ENCODE results near the gene TSPAN15. TPM values are rescaled to one million over a fixed set of nuclear protein-coding genes. Genes with fewer than 3 reads are reported as not detected.
"Not testable (repeated sequence)": the region's sequence is repeated elsewhere in the genome, so short reads cannot be mapped to it uniquely, and the experiment has no call there.

TSPAN15 gene
- total RNA-seq, 1 donor from 2014 or later, result 108 TPM

DNA sequence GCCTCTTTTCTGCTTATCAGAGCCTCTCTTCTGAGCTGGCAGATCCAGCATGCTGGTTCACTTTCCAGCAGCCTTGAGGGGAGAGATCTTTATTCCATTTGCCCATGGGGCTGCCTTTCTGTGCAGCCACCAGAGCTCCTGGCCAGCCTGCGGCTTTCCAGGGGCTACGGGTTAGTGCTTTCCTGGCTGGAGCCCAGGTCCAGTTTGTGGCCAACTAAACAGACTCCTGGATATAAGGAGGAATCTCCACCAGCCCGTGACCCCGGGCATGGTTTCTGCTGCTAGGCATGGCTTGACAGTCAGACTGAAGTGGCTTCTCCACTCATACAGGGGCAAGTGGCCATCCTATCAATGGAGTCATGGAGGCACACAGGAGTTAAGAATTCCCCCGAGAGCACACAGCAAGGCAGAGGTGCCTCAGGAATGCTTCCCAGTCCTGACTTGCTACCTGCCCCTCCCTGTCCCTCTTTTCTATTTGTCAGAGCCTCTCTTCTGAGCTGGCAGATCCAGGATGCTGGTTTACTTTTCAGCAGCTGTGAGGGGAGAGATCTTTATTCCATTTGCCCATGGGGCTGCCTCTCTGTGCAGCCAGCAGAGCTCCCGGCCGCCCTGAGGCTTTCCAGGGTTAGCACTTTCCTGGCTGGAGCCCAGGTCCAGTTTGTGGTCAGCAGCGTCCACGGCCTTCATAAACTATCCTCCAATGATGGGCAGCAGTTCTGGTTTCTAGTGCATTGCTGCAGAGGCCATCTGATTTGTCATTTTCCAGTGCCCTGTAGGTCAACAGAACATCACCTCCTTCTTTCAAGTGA lies 35.9 kb downstream of the TSPAN15 start:
- DNase-seq (ENCODE audit: low spot score), result no peak

DNA sequence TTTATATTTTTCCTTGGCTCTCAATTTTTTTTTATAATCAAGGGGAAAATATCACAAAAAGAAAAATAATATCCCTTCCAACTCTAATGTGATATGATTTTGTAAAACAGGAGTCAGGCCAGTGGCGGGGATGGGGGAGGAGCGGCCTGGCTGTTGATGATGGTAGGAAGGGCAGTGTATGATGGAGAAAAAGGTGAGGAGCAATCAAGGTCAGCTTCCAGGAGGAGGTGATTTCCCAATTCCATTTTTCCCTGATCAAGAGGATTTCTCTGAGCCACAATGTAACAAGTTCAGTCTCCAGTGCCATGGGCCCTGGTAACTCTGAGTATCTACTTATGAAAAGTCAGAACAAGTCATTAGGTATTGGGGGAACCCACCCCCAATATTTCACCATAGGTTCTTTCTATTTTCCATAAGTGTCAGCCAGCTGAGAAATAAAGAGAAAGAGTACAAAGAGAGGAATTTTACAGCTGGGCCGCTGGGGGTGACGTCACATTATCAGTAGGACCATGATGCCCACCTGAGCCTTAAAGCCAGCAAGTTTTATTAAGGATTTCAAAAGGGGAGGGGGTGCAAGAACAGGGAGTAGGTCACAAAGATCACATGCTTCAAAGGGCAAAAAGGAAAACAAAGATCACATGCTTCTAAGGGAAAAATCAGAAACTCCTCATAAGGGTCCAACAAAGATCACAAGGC lies 37.0 kb downstream of the TSPAN15 start:
- DNase-seq (ENCODE audit: low spot score), result not testable (repeated sequence)

DNA sequence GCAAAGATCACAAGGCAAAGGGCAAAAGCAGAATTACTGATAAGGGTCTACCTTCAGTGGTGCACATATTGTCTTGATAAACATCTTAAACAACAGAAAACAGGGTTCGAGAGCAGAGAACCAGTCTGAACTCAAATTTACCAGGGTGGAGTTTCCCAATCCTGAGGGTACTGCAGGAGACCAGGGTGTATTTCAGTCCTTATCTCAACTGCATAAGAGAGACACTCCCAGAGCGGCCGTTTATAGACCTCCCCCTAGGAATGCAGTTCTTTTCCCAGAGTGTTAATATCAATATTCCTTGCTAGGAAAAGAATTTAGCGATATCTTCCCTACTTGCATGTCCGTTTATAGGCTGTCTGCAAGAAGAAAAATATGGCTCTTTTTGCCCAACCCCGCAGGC lies 37.6 kb downstream of the TSPAN15 start:
- DNase-seq (ENCODE audit: low spot score), result not testable (repeated sequence)

DNA sequence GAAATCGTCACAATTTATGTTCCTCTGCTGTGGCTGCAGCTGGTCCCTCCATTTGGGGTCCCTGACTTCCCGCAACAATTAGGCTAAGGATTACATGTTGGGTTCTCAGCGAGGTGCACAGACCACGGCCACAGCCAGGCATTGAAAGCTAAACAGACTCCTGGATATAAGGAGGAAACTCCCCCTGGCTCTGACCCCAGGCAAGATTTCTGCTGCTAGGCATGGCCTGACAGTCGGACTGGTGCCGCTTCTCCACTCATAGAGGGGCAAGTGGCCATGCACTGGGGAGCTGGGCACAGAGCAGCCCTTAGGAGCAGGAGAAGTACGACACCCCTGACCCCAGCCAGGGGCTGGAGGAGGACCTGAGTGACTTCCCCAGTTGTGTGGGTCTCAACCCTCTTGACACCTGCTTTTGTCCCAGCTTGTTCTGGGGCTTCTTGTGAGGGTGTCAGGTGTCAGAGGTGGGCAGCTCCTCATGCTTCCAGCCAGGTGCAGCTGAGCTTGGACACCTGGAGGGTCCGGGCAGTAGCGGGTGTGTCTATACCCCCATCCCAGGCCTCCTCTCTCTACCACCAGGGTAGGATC lies 38.3 kb downstream of the TSPAN15 start:
- no peak for DNase-seq (ENCODE audit: low spot score)

DNA sequence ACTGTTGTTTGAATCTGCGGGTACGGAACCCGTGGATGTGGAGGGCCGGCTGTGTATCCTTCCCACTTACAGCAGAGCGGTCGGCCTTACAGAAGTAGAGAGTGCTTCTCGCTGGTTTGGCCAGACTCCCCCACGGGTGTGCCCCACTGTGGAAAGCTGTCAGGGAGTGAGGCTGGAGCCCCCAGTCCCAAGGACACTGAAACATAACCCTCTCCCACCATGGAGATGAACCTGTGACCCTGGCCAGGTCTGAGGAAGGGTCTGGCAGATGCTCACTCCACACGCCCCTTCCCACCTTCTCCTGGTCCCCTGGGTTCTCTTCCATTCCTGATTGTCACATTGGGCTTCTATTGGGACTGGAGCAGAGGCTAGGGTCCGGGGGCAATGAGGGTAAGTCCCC lies 39.6 kb downstream of the TSPAN15 start:
- DNase-seq (ENCODE audit: low spot score), result no peak

DNA sequence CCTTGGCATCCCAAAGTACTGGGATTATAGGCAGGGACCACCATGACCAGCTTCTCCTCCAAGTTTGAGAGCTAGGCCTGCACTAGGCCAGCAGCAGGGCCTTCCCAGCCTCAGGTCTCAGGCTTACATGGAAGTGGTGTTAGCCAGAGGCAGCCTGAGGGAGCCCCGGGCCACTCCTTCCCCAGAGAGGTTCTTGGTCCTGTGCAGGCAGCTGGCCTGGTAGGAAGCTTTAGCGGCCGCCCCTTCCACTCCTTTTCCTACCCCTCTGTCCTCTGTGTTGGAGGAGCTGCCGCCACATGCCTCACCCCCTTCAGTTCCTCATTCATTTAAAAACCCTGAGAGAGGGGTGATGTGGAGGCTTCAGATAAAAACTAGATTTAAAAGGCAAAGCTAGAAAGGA lies 40.3 kb downstream of the TSPAN15 start:
- DNase-seq (ENCODE audit: low spot score), result no peak

DNA sequence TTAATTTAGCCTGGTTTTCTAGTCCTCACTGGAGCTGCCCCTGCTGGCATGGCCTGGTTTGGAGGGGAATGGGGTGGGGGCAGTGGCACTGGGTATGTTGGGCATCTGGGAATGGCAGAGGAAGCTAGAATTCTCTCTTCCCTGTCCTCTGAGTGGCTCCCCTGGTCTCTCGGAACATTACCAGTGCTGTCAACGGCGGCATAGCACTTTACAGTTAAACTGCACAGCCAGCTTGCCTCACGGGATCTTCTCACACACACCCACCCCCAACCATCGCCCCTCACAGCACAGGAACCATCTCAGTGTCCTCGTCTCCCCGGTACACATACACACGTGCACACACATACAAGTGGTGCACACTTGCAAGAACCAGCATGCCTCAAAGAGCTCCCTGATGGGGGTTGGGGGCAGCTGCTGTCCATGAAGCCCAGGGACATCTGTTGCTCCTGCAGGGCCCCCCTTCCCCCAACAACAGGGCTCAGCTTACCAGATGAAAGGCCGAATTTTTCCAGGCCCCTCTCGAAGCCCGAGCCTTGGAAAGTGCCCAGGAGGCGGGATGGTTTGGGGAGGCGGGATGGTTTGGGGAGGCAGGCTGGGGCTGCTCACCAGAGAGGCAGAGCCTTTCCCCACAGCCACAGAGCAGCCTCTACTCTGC lies 41.0 kb downstream of the TSPAN15 start:
- no peak for DNase-seq (ENCODE audit: low spot score)

DNA sequence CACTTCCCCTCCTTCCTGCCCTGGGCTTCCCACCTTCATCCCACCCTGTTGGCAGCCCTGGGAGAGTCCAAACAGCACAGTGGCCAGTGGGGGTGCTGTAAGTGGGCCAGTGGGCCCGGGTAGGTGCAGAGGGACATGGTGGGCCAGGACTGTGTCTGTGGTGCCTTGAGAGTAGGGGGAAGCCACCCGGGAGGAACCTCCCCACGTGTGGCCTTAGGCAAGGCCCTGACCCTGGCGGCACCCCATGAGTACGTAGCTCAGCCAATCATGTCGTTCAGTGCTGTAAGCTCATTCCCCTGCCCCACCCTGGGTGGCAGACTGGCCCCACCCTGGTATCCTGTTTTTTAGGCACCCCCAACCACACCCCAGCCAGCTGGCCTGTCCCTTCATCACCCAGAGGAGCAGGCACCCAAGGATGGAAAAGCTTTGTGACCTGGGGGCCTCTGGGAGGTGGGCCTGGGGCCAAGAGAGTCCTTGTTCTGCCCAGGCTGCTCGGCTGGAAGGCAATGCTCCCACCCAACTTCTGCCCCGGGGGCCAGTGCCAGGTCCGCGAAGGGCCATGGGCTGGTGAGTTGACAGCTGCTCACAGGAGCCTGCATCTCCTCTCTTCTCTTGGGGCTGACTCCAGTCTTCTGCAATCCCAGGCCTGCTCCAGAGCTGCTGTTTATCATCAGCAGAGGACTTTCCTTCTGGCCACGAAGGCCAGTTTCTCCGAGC lies 41.6 kb downstream of the TSPAN15 start:
- no peak for DNase-seq (ENCODE audit: low spot score)

DNA sequence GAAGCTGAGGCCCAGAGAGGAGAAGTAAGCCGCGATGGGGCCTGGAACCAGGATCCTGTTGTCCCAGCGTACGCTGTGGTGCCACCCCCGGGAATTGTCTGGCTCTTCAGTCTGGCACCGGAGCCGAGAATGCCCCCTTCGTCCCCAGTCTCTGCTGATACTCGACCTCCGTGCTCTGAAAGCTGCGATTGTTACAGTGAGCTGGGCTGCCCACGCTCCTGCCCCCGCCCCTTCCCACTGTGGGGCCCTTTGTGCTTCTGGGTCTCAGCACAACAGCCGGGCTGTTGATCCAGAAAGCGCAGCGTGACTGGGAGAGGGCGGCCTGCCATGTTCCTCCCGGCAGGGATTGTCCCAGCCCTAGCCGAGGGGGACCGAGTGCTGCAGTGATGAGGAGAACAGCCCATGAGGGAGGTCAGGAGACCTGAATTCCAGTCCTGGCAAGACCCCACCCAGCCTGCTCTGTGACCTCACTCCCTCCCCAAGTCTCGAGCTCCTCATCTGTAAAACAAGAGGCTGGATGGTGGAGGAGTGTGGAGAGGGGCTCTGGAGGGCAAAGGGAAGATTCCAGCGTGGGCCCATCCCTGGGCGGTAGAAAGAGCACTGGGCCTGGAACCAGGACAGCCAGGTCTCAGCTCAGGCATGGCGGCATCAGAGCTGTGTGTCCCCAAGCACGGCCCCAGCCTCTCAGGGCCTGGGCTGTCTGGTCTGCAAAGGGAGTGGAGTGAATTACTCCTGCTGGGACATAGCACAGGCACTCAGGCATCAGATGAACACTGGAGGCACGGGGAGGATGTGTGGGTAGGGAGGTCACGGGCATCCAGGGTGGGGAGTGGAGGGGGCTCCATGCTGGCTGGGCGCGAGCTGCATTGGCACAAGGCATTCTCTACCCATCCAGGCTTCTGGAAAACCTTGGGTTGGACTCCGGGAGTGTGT lies 43.6 kb downstream of the TSPAN15 start:
- DNase-seq (ENCODE audit: low spot score), result no peak

DNA sequence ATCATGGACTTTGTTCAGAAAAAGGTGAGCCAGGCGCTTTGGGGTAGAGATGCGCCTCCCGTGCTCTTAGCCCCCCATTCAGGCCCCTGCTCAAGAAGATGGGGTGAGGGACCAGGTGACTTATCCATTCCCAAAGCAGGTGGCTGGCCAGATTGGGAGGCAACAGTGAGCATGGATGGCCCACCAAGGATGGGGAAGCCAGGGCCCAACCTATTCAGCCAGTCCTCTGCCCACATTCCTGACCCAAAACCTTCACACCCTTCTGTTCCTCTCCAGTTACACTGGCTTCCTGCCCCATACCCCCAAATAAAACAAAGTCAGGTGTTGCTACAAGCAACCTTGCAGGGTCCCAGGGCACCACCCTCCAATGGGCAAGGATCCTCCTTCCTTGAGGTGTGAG lies 44.4 kb downstream of the TSPAN15 start:
- no peak for DNase-seq (ENCODE audit: low spot score)

DNA sequence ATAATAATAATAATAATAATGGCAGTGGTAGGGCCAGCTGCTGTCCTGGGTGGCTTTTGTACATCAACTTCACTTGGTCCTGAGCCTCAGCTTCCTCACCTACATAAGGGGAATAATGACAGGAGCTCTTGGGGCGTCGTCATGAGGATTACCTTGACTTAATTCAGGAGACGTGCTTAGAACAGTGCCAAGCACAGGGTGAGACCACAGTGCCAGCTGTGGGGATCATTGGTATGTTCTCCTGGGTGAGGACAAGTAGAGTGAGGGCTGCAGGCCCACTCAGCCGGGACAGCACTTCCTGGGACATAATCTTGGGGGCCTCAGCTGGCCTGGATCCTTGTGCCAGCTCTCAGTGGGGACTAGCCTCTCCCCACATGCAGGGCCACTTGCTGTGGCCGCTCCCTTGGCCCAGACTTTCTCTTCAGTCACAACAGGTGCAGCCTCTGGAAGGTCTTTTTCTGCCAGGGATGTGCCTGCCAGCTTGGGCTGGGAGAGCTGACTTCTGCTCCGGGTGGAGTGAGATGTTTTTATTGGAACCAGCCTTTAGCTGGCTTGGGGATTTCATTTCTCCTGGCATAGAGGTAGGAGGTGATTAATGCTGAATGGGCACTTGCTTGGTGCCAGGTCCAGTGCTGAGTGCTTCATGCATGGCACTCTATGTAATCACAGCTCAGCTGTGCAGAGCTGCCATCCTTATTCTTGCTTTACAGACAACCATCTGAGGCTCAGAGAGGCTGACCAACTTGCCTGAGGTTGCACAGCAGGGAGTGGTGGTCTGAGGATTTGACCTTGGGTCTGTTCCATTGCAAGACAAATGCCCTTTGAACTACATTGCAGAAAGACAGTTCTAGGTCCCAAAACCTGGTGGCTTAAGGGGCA lies 45.3 kb downstream of the TSPAN15 start:
- DNase-seq (ENCODE audit: low spot score), result no peak

DNA sequence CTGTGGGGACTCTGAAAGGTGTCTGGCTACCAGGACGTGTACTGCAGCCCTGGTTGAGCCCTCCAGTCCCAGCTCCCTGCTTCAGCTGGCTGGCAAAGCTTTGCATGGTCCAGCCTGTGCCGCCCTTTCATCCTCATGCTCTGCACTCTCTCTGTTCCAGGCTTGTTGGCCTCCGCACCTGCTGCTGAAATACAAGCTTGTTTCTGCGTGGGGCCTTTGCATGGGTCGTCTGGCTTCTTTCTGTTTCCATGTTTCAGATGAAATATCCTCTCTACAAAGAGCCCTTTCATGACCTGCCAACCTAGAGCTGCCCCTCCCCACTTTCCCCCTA lies 45.9 kb downstream of the TSPAN15 start:
- no peak for DNase-seq (ENCODE audit: low spot score)

DNA sequence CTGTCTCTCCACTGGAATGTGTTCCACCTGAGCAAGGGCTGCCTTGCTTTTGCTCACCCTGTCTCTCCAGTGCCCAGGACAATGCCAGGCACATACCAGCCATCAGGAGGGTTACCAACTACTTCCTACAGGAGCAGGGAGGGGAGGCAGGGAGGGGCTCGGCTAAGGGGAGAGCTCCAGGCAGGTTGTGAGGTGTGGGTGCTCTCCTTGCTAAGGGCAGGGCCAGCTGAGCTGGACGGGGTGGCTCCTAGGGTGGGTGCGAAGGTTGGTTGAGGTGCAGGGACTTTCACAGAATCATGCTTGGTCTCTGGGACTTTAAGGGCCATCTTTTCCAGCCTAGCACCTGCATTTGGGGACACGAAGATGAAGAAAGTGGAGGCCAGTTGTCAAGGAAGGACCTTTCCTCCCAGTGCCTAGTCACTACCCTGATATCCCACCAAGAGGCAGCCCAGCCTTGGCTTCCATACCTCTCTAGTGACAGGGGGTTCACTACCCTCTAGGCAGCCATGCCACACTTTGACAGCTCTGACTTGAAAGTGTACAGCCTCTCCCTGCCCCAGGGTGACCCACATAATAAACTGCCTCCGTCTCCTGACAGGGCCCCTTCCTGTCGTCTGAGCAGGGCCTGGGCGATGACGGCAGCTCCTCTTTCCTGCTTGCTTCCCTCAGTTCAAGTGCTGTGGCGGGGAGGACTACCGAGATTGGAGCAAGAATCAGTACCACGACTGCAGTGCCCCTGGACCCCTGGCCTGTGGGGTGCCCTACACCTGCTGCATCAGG lies 46.5 kb downstream of the TSPAN15 start:
- DNase-seq (ENCODE audit: low spot score), result no peak

DNA sequence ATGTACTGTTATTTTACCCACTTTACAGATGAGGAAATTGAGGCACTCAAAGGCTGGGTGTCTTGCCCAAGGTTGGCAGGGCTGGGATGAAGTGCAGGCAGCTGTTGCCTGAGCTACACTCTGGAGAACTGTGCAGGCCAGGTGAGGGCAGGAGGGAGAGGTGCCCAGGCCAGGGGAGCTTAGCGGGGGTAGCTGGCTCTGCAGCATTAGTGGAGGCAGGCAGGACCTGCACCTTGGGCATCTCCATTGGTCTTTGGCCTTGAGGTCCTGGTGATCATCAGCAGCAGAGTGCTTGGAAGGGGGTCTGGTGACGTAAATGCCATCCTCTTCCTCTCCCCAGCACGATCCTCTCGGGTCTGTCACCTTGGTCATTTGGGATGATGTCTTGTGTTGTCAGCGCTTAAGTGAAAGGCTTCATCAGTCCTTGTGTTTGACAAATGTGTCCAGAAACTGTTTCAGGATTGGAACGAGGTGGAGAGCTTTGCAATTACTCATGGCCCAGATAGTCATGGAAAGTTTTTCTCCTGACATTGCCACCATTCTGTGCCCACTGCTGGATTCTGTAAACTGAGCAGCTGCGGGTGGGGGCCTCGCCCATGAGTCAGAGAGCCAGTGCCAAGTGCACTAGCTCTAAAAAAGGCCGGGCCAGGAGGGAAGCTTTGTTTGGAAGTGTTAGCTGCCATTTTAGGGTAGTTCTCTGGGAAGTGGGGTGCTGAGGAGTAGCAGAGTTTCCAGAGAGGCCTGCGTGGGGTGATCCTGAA lies 47.6 kb downstream of the TSPAN15 start:
- no peak for DNase-seq (ENCODE audit: low spot score)

DNA sequence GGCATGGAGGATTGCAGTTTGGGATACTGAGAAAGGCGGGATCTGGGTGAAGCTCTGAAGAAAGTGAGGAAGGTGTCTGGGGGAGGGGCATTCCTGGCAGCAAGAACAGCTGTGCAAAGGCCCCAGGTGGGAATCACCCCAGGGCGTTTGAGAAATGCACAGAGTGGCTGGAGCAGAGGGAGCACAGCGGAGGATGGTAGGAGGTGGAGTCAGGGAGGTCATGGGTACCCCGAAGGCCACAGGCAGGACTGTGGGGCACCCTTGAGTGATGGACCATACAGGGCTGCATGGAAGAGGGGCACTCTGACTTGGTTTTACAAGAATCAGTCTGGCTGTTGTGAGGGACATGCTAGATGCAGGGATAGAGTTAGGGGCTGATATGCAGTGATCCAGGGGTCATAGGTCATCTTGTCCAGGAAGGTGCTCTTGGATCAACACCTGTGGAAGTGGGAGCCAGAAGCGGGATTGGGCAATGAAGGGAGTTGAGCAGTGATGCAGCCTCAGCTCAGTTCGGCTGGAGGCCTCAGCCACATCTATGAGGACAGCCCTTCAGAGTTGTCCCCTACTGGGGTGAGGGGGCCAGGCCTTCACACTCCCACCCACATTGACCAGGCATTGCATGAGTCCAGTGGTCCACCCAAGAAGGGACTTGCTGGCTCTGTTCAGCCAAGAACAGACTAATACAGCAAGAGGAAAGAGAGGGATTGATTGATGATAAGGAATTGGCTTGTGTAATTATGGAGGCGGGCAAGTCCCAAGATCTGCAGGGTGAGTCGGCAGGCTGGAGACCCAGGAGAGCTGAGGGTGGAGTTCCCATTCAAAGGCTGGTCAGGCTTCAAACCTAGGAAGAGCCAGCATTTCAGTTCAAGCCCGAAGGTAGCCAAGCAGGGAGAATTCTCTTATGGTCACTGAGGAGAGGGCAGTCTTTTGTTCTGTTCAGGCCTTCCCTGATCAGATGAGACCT lies 48.7 kb downstream of the TSPAN15 start:
- DNase-seq (ENCODE audit: low spot score), result no peak

DNA sequence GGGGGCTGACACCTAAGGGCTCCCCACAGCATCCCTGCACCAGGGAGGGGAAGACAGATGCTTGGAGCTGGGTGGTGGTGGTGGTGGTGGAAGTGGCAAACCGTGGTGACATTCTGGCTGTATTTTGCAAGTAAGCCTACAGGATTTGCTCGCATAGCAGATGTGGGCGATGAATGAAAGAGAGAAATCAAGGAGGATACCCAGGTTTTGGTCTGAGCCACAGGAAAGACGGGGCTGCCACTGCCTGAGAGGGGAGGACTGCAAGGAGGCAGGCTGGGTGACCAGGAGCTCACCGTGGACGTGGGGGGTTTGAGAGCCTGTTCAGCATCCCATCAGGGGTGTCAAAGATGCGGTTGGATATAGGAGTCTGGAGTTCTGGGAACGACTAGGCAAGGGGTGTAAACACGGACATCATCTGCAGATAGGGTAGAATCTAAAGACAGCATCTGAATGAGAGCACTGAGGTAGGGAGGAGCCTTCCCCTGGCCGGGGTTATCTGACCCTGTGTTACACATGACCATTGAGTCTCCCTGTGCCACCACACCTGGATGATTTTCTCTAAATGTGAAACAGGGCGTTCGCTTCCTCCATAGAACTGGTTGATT lies 49.7 kb downstream of the TSPAN15 start:
- DNase-seq (ENCODE audit: low spot score), result no peak

DNA sequence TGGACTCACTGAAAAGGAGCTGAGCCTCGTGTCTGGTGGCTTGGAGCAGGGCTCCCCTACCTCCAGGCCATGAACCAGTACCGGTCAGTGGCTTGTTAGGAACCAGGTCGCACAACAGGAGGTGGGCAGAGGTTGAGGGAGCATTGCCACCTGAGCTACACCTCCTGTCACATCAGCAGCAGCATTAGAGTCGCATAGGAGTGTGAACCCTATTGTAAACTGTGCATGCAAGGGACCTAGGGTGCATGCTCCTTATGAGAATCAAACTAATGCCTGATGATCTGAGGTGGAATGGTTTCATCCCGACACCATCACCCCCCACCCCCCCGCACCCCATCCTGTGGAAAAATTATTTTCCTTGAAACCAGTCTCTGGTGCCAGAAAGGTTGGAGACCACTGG lies 50.4 kb downstream of the TSPAN15 start:
- no peak for DNase-seq (ENCODE audit: low spot score)
